Duodenal mucosa (tissue), 2 donors: ENCODE measurements around the gene MFAP4.

Source experiments
- H3K27ac ChIP-seq: one replicate; pipeline ENCODE4 v1.7.0; 2013; ENCODE audit warnings: low read depth, low read length
- H3K27me3 ChIP-seq, 2 donors: one replicate each; pipeline ENCODE4 v1.7.0; 2013; ENCODE audit warnings: low read length in 2 of 2, control low read depth in 1 of 2; ENCODE audit not compliant: insufficient read depth in 2 of 2, control insufficient read depth in 1 of 2
- H3K36me3 ChIP-seq, 2 donors: one replicate each; pipeline ENCODE4 v1.7.0; 2013; ENCODE audit warnings: low read length in 2 of 2, control low read depth in 1 of 2; ENCODE audit not compliant: insufficient read depth in 2 of 2, control insufficient read depth in 1 of 2
- H3K4me1 ChIP-seq, 2 donors: one replicate each; pipeline ENCODE4 v1.7.0; 2013; ENCODE audit warnings: low read length in 2 of 2, control low read depth in 1 of 2; ENCODE audit not compliant: insufficient read depth in 2 of 2, control insufficient read depth in 1 of 2
- H3K4me3 ChIP-seq, 2 donors: one replicate each; pipeline ENCODE4 v1.7.0; 2013; ENCODE audit warnings: low read length in 2 of 2, low read depth in 1 of 2
- H3K9ac ChIP-seq, 2 donors: one replicate each; pipeline ENCODE4 v1.7.0; 2013; ENCODE audit warnings: low read length in 2 of 2, low read depth in 1 of 2
- H3K9me3 ChIP-seq, 2 donors: one replicate each; pipeline ENCODE4 v1.7.0; 2013; ENCODE audit warnings: low read length in 2 of 2, control low read depth in 1 of 2; ENCODE audit not compliant: control insufficient read depth in 1 of 2

Gene MFAP4

GRCh38 chr17:19343256-19343630, 43.7 kb downstream of the MFAP4 start:
- no peak overlapping the region for H3K27ac ChIP-seq
- H3K36me3 ChIP-seq = no peaks in the 10 kb centered on the region
- no peak overlapping the region for H3K9ac ChIP-seq
- no peaks in the 10 kb centered on the region for H3K9me3 ChIP-seq
- H3K27me3 ChIP-seq = no peaks in the 10 kb centered on the region
- peaks cover 0 to 8% of the 10 kb centered on the region in 2 donors for H3K4me1 ChIP-seq
- no peak overlapping the region for H3K4me3 ChIP-seq

- Histone ChIP-seq H3K27ac (no peak overlapping the region), H3K9ac (no peak overlapping the region), H3K9me3 (no peaks in the 10 kb centered on the region), H3K4me1 (peaks cover 0 to 10% of the 10 kb centered on the region in 2 donors), H3K36me3 (no peaks in the 10 kb centered on the region), H3K4me3 (no peak overlapping the region), H3K27me3 (no peaks in the 10 kb centered on the region)
Measured at GRCh38 chr17:19342611-19343255, 44.3 kb downstream of the MFAP4 start.

- H3K4me1 ChIP-seq = peaks cover 0 to 10% of the 10 kb centered on the region in 2 donors
- H3K27ac ChIP-seq = no peak overlapping the region
- H3K9ac ChIP-seq = no peak overlapping the region
- no peaks in the 10 kb centered on the region for H3K36me3 ChIP-seq
- H3K4me3 ChIP-seq = no peak overlapping the region
- H3K9me3 ChIP-seq = no peaks in the 10 kb centered on the region
- H3K27me3 ChIP-seq = no peaks in the 10 kb centered on the region
Measured at GRCh38 chr17:19341641-19342610, 45.1 kb downstream of the MFAP4 start.

GRCh38 chr17:19341211-19341631, 45.8 kb downstream of the MFAP4 start:
- H3K27ac ChIP-seq = no peak overlapping the region
- no peak overlapping the region for H3K9ac ChIP-seq
- H3K27me3 ChIP-seq = no peaks in the 10 kb centered on the region
- H3K36me3 ChIP-seq = no peaks in the 10 kb centered on the region
- H3K4me3 ChIP-seq = no peak overlapping the region
- H3K9me3 ChIP-seq = no peaks in the 10 kb centered on the region
- H3K4me1 ChIP-seq = peaks cover 0 to 5% of the 10 kb centered on the region in 2 donors

- H3K9me3 ChIP-seq = no peaks in the 10 kb centered on the region
- no peak overlapping the region for H3K27ac ChIP-seq
- no peak overlapping the region for H3K4me3 ChIP-seq
- H3K9ac ChIP-seq = no peak overlapping the region
- no peaks in the 10 kb centered on the region for H3K36me3 ChIP-seq
- H3K27me3 ChIP-seq = no peaks in the 10 kb centered on the region
- peaks cover 0 to 5% of the 10 kb centered on the region in 2 donors for H3K4me1 ChIP-seq
Measured at GRCh38 chr17:19339341-19339815, 47.6 kb downstream of the MFAP4 start.

GRCh38 chr17:19338031-19338990, 48.7 kb downstream of the MFAP4 start:
- Histone ChIP-seq H3K9me3 (no peaks in the 10 kb centered on the region), H3K27me3 (no peaks in the 10 kb centered on the region), H3K27ac (no peak overlapping the region), H3K4me1 (peaks cover 0 to 5% of the 10 kb centered on the region in 2 donors), H3K9ac (no peak overlapping the region), H3K4me3 (no peak overlapping the region), H3K36me3 (peaks cover 0 to 4% of the 10 kb centered on the region in 2 donors)

- H3K9me3 ChIP-seq = no peaks in the 10 kb centered on the region
- H3K36me3 ChIP-seq = peaks cover 0 to 4% of the 10 kb centered on the region in 2 donors
- no peak overlapping the region for H3K4me3 ChIP-seq
- H3K9ac ChIP-seq = no peak overlapping the region
- no peak overlapping the region for H3K27ac ChIP-seq
- no peaks in the 10 kb centered on the region for H3K27me3 ChIP-seq
- peaks cover 0 to 5% of the 10 kb centered on the region in 2 donors for H3K4me1 ChIP-seq
Measured at GRCh38 chr17:19337712-19338023, 49.3 kb downstream of the MFAP4 start.

- Histone ChIP-seq H3K36me3 (peaks cover 0 to 4% of the 10 kb centered on the region in 2 donors), H3K27me3 (no peaks in the 10 kb centered on the region), H3K4me3 (no peak overlapping the region), H3K9me3 (no peaks in the 10 kb centered on the region), H3K9ac (no peak overlapping the region), H3K4me1 (peaks cover 0 to 5% of the 10 kb centered on the region in 2 donors), H3K27ac (no peak overlapping the region)
Measured at GRCh38 chr17:19336938-19337711, 49.9 kb downstream of the MFAP4 start.

GRCh38 chr17:19335951-19336631, 50.9 kb downstream of the MFAP4 start:
- H3K4me3 ChIP-seq = no peak overlapping the region
- no peak overlapping the region for H3K9ac ChIP-seq
- H3K36me3 ChIP-seq = peaks cover 0 to 4% of the 10 kb centered on the region in 2 donors
- H3K27me3 ChIP-seq = no peaks in the 10 kb centered on the region
- no peak overlapping the region for H3K27ac ChIP-seq
- no peaks in the 10 kb centered on the region for H3K9me3 ChIP-seq
- H3K4me1 ChIP-seq = peaks cover 0 to 5% of the 10 kb centered on the region in 2 donors
